ENCODE data around the gene TM7SF3.
A peak's percentile ranks its signal among the peaks of the same experiment; 100 is the strongest.
"Not testable (repeated sequence)": the region's sequence is repeated elsewhere in the genome, so short reads cannot be mapped to it uniquely, and the experiment has no call there.

TM7SF3 gene, protein sequence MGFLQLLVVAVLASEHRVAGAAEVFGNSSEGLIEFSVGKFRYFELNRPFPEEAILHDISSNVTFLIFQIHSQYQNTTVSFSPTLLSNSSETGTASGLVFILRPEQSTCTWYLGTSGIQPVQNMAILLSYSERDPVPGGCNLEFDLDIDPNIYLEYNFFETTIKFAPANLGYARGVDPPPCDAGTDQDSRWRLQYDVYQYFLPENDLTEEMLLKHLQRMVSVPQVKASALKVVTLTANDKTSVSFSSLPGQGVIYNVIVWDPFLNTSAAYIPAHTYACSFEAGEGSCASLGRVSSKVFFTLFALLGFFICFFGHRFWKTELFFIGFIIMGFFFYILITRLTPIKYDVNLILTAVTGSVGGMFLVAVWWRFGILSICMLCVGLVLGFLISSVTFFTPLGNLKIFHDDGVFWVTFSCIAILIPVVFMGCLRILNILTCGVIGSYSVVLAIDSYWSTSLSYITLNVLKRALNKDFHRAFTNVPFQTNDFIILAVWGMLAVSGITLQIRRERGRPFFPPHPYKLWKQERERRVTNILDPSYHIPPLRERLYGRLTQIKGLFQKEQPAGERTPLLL

DNA sequence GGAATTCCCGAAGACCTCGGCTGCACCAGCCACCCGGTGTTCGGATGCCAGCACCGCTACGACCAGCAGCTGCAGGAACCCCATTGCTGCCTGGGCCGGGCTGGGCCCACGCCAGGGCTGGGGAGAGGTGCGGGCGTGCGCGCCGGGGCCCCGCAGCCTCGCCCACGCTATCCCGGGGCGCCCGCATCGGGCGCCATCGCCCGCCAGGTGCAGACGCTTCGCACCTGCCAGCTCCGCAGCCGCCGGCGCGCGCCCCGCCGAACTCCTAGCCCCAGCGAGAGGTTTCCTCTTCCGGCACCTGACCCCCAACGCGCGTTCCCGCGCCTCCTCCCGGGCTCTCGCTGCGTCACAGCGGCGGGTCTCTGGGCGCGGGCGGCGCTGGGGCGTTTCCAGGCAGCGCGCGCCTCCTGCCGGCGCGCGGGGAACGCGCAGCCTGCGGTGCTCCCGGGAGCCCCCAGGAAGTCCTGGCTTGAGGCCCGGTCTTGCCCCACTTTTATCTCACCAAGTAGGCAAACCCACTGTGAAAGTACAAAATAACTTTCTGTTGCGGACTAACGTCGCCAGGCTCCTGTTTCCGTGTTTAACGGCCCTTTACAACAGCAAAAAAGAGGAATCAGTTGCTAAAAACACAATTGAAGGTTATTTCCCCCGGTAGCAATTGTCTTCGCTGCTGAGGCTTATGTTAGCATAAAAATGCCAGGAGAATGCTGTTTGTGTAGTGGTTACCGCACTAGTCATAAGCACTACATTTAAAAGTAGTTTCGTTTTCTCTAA lies at the start of gene TM7SF3:
Gene TM7SF3 (minus strand): TSS at position 300 of the 774 bp plus-strand sequence. CDS start 216 bp downstream, at position 84.
- DNase-seq (ENCODE audit: low read depth in 2 of 2): peak; percentile 86 to 92

DNA sequence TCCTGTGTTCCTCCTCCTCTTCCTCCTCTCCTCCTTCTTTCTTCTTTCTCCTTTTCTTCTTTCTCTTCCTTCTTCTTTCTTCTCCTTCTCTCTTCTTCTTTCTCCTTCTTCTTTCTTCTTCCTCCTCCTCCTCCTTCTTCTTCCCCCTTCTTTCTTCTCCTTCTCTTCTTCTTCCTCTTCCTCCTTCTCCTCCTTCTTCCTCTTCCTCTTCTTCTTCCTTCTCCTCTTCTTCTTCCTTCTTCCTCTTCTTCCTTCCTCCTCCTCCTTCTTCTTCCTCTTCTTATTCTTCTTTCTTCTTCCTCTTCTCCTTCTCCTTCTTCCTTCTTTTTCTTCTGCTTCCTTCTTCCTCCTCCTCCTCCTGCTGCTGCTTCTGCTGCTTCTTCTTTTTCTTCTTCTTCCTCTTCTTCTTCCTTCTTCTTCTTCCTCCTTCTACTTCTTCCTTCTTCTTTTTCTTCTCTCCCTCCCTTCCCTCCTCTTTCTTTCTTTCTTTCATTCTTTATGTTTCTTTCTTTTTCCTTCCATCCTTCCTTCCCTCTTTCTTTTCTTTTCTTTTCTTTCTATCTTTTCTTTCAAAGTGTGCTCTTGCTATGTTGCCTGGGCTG lies 49.2 kb upstream of the TM7SF3 start:
- DNase-seq (ENCODE audit: low read depth in 2 of 2): no peak

DNA sequence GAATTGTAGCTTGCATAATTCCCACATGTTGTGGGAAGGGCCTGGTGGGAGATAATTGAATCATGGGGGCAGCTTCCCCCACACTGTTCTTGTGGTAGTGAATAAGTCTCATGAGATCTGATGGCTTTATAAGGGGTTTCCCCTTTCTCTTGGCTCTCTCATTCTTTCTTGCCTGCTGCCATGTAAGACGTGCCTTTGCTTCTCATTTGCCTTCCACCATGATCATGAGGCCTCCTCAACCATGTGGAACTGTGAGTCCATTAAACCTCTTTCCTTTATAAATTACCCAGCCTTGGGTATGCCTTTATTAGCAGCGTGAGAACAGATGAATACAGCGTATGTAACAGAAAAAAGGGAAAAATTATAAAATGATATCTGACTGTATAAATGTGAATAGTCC lies 47.1 kb upstream of the TM7SF3 start:
- DNase-seq (ENCODE audit: low read depth in 2 of 2): no peak

DNA sequence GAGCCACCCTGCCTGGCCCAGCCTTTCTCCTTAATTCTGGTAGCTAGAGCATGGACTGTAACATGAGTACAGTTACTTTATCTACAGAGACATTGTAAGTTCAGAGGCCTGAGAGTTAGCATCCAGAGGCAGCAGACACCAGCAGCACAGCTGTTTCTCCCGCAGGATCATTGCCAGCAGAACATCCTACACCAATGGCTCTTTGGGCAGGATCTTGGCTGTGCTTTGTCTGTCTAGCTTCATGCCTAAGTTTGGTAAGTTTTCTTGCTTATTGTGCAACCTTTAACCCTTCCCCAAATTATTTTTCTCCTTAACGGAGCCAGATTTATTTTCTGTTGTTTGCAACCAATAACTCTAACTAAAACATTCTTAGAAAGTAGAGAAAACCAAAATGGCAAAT lies 46.6 kb upstream of the TM7SF3 start:
- no peak for DNase-seq (ENCODE audit: low read depth in 2 of 2)

DNA sequence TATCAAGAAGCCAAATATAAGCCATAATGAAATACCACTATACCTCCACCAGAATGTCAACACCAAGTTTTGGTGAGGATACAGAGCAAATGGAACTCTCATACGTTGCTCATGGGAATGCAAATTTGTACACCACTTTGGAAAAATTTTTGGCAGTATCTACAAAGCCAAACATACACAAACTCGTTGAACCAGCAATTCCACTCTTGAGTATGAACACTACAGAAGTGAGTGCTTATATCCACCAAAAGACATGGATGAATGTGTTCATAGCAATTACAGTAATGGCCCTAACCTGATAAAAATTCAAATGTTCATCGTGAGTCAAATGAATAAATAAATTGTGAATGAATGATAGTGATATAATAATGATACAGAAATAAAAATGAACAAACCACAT lies 43.4 kb upstream of the TM7SF3 start:
- no peak for DNase-seq (ENCODE audit: low read depth in 2 of 2)

DNA sequence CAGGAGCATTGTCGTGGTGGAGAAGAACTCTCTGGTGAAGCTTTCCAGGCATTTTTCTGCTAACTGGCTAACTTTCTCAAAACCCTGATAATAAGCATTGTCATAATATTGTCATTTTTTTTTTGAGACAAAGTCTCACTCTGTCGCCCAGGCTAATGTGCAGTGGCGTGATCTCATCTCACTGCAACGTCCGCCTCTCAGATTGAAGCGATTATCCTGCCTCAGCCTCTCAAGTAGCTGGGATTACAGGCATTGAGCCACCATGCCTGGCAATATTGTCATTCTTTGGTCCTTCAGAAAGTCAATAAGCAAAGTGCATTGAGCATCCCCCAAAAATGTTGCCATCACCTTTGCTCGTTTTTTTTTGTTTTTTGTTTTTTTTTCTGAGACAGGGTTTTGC lies 41.8 kb upstream of the TM7SF3 start:
- DNase-seq (ENCODE audit: low read depth in 2 of 2): no peak

DNA sequence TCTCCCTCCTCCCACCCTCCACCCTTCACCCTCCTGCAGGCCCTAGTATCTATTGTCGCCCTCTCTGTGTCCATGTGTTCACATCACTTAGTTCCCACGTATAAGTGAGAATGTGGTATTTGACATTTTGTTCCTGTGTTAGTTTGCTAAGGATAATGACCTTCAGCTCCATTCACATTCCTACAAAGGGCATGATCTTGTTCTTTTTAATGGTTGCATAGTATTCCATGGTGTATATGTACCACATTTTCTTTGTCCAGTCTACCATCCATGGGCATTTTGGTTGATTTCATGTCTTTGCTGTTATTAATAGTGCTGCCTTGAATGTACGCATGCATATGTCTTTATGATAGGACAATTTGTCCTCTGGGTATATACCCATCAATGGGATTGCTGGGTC lies 38.6 kb upstream of the TM7SF3 start:
- DNase-seq (ENCODE audit: low read depth in 2 of 2): no peak

DNA sequence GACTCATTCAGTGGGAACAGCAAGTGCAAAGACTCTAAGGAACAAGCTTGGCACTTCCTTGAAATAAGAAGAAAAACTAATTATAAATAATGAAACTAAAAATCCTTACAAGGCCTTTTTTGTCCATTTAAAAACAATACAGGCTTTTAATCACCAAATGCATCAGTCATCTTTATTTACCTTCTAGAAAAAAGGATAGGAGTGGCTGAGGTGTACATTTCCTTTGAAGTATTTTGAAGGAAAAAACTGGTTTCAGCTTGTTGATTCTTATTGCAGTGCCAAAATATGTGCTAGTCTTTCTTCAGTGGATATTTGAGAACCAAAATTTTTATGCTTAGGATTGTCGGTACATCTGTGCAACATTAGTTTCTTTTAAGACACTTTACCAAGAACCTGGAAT lies 38.0 kb upstream of the TM7SF3 start:
- DNase-seq (ENCODE audit: low read depth in 2 of 2): no peak

DNA sequence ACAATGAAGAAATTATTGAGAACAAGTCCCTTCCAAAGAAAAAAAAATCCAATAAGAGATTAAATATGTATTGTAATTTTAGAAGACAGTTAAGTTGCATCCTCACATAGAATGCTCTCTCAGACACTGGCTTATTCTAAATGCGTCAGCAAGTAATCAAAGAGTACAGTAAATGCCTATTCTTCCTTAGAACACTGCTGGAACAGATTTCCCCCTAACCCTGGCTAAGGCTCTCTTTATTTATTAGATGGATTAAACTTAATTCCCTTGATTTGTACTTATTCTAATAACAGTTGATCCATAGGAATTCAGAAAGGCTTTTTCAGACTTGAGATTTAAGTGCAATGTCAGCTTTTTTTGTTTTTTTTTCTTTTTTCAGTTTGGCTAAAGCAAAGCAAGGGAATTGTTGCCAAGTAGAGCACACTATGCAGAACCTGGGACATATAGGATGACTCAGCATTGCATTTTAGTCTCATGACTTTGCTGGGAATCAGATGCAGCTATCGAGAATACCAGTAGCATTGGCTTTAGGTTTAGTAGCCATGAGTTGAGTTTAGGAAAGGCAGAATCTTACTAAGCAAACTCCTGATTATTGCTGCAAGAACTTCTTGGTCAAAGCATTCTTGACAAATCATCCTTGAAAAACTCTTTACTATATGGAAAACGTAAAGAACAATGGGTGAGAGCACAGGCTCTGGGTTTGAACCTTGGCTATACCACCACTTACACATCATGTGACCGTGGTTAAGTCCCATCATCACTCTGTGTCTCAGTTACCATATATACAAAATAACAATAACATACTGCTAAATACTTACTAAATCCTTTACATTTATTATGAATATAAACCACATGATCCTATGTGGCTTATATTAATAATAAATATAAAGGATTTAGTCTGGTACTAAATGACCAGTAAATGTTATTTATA lies 34.9 kb upstream of the TM7SF3 start:
- DNase-seq (ENCODE audit: low read depth in 2 of 2): no peak

DNA sequence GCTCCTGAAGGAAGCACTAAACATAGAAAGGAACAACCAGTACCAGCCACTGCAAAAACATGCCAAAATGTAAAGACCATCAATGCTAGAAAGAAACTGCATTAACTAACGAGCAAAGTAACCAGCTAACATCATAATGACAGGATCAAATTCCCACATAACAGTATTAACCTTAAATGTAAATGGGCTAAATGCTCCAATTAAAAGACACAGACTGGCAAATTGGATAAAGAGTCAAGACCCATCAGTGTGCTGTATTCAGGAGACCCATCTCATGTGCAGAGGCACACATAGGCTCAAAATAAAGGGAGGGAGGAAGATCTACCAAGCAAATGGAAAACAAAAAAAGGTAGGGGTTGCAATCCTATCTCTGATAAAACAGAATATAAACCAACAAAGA lies 27.8 kb upstream of the TM7SF3 start:
- not testable (repeated sequence) for DNase-seq (ENCODE audit: low read depth in 2 of 2)

DNA sequence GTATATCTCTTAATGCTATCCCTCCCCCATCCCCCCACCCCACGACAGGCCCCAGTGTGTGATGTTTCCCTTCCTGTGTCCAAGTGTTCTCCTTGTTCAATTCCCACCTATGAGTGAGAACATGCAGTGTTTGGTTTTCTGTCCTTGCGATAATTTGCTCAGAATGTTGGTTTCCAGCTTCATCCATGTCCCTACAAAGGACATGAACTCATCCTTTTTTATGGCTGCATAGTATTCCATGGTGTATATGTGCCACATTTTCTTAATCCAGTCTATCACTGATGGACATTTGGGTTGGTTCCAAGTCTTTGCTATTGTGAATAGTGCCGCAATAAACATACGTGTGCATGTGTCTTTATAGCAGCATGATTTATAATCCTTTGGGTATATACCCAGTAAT lies 26.5 kb upstream of the TM7SF3 start:
- not testable (repeated sequence) for DNase-seq (ENCODE audit: low read depth in 2 of 2)

DNA sequence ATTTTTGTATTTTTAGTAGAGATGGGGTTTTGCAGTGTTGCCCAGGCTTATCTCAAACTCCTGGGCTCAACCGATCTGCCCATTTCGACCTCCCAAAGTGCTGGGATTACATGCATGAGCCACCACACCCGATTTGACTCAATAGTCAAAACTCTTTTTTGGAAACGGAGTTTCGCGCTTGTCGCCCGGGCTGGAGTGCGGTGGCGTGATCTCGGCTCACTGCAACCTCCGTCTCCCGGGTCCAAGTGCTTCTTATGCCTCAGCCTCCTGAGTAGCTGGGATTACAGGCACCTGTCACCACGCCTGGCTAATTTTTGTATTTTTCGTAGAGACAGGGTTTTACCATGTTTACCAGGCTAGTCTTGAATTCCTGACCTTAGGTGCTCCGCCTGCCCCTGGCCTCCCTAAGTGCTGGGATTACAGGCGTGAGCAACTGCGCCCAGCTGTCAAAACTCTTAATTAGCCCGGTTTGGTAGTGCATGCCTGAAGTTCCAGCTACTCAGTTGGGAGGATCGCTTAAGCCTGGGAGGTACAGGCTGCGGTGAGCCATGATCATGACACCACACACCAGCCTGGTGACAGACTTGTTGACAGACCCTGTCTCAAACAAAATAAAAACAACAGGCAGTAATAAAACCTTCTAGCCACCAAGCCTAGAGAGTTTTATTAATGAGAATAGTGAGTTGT lies 20.6 kb upstream of the TM7SF3 start:
- DNase-seq (ENCODE audit: low read depth in 2 of 2): no peak

DNA sequence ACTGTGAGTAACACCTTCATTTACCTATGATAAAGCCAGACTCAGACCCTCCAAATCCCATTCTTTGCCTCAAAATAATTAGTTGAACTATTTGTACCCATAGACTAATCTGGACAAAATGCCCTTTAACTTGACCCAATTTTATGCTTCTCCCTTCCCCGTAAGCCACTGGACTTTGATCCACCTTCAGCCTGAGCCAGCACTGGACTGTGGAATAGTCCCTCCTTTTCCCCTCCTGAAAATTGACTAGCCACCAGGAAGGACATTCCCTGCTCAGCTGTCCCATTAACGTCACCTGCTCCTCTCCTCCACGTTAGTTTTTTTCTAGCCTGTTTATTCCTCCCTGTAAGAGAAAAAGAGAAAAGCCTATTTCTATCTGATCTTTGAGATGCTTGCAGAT lies 18.5 kb upstream of the TM7SF3 start:
- DNase-seq (ENCODE audit: low read depth in 2 of 2): no peak

DNA sequence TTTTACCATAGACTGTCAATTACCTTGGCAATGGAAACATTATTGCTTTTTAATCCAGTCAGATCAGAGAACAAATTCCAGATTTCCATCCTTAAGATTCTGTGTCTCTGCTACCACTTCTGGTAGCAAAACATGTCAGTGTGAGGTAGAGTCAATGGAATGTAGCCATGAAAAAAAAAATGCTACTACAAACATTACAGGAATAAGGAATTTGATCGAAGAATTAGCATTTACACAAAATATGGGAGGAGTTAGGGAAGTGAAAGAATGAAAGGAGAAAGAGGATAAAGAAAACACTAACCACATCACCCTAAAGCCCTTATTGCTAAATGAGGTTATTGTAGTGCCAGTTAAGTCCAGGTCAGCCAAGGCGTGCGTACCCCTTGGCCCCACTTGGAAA lies 17.3 kb upstream of the TM7SF3 start:
- DNase-seq (ENCODE audit: low read depth in 2 of 2): no peak

DNA sequence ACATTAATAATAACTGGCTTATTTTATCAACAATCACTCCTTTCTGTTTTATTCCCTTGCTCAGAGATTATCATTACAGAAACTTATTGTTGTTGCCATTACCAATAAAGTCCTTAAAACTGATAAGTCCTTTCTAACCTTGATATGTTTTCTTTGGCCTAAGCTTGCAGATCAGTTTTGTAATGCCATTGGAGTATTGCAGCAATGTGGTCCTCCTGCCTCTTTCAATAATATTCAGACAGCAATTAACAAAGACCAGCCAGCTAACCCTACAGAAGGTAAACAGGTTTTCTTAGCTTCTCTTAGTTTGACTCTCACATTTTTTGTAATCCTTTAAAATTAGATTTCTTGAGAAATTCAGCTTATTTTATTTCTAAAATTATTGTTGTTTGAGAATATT lies 12.1 kb upstream of the TM7SF3 start:
- no peak for DNase-seq (ENCODE audit: low read depth in 2 of 2)

DNA sequence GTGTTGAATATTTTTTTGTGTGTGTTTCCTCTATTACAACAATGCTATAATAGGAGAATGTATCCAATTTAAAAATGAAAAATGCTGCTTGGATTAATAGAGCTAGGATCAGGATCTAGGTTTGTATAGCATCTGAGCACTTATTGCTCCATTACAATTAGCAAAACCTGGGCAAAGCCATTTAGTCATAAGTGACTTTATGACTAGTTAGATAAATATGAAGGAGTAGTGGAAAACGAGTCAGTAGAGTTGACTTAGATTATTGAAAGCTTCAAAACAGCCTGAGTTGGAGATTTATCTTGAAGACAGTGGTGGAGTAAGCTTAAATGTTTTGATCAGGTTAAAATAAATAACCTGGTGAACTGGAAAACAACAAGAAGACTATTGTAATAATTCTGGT lies 10.9 kb upstream of the TM7SF3 start:
- no peak for DNase-seq (ENCODE audit: low read depth in 2 of 2)

DNA sequence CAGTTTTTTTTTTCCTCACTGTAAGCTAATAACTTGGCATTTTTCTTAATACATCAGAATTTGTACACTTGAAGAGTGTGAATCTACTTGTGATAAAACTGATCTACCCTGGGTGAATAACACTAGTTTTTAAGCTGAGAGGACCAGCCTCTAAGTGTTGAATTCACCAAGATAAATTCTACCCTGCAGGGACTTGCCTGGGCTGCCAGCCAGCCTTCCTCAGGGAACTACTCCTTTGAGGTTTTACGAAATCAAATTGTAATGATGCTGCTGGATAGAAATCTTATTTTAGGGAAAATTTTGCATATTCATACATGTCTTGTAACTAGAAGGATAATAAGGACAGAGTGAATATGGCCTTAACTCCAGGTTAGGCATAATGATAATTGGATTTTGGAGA lies 10.1 kb upstream of the TM7SF3 start:
- no peak for DNase-seq (ENCODE audit: low read depth in 2 of 2)

DNA sequence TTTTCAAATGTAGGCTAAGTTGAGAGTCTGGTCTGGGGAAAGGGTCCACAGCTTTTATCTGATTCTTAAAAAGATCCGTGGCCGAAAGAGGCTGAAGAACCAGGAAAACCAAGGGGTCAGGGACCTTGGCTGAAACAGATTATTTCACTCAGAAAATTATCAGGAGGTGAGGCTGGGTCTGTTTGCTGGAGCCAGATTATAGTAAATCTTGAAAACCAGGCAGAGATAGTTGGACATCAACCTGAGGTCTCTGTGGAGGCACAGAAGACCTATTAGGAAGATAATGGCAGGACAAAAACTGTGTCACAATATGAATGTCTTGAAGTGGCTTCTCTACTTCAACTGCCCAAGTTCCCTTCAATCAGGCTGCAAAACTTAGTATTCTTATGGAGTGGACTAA lies 6.6 kb upstream of the TM7SF3 start:
- DNase-seq (ENCODE audit: low read depth in 2 of 2): no peak

DNA sequence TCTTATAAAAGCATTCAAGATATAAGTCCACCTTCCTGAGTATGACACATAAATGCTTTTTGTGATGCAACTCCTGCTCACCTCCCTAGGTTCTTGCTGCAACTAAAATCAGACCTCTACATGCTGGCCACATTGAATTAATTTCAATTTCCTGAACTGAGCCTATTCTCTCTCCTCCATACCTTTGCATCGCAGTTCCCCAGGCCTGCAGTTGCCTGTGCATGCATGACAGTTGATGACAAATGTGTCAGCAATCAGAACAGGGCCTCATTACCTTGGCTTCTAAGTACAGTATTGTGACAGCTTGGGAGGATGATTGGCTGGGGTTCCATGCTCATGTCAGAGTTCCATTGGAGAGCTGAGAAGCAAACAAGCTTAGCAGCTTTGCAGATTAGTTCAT lies 3.9 kb upstream of the TM7SF3 start:
- no peak for DNase-seq (ENCODE audit: low read depth in 2 of 2)

DNA sequence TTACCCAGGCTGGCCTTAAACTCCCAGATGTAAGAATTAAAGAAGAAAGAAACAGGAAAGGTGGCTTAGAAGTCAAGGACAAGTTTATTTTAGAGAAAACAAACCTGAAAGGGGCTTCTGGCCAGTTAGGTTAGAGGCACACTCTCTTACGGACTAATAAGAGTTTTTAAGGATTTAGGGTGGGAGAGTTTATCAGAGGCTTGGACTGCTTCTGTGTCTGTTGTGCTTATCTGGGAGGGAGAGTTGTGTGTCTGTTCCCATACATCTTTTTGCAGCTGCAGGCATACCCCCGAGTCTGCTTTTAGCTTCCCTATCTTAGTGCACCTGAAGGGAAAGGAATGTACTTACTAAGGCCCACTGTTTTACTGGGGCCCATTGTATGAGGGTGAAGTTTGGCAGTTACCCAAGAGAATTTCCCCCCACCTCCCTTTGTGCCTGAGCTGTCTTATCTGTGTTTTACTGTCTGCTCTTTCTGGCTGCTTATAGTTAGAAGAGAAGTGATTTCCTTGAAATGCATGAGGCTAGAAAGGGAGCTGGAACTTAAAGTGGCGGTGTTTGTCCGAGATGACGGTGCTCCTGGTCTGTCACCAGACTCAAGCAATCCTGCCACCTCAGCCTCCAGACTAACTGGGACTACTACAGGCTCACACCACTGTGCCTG lies 3.1 kb upstream of the TM7SF3 start:
- not testable (repeated sequence) for DNase-seq (ENCODE audit: low read depth in 2 of 2)

Data from stimulated activated CD4-positive, alpha-beta T cell treated with anti-CD3 and anti-CD28 coated beads, Interleukin-15, amount 100 ng/mL, for 48 hours (primary cell).